GM18909 (cell line): ENCODE results near the gene SLC34A1.

Source experiments
- ATAC-seq: cut with Tn5 transposase; IDR thresholded peaks from one replicate; pipeline ENCODE4 v1.9.1; 2021; ENCODE audit warnings: mild to moderate bottlenecking; ENCODE audit not compliant: unreplicated experiment, poor library complexity

Gene SLC34A1

GRCh38 chr5:177383181-177383580, 1.1 kb upstream of the SLC34A1 start:
- ATAC-seq: no peak

DNA sequence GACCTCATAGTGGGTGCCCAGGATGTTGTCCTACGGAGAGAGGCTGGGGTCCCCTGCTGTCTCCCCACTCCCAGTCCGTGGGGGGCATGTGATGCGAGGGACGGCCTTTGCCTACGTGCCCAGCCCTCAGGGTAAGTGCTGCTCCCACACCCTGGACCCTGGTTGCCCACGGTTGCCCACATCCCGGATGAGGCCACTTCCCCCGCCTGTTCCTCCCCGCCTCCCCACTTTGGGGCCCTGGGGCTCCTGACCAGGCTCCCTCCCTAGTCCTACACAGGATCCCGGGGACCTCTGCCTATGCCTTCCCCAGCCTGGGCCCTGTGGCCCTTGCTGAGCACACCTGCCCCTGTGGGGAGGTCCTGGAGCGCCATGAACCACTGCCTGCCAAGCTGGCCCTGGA, 1.5 kb downstream of the SLC34A1 start:
- no peak for ATAC-seq

DNA sequence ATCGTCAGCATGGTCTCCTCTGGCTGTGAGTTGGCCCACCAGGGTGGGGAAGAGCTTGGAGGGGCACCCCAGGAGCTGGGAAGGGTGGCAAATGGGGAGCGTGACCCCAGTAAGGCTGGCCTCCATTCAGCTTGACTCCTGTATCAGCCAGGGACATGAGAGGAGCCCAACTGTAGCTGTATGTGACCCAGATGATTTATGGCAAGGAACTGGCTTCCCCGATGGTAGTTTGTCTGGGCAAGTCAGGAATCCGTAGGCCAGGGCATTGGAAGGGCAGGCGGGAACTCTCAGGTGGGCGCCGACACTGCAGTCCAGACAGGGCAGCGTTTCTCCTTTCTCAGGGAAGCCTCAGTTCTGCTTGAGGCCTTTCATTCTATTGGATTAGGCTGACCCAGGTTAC, 2.3 kb downstream of the SLC34A1 start:
- ATAC-seq: no peak

GRCh38 chr5:177387405-177387804, 3.2 kb downstream of the SLC34A1 start:
- no peak for ATAC-seq

DNA sequence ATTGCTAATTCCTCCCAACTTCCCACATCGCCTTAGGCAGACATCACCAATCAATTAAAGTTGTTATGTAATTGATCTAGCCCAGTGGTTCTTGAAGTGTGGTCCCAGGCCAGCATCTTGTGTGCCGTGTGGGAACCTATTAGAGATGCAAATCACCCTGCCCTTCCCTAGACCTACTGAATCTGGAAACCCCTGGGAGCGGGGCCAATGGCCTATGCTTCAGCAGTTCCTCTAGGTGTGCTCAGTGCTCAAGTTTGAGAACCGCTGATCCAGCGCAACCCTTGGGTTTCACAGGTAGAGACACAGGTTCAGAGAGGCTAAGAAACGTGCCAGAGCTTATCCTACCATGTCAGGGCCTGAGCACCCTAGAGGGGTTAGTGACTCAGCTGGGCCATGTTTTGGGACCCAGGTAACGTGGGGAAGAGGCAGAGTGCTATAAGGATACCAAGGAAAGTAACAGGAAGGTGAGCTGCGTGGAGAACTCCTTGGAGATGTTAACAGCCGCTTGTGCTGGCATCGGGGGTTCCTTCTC, 4.4 kb downstream of the SLC34A1 start:
- ATAC-seq: no peak

- no peak for ATAC-seq
Observed at GRCh38 chr5:177389241-177390169, 5.3 kb downstream of the SLC34A1 start.

- peak; percentile 66 for ATAC-seq
Observed at GRCh38 chr5:177390363-177391300, 6.4 kb downstream of the SLC34A1 start.

GRCh38 chr5:177392765-177393164, 8.5 kb downstream of the SLC34A1 start:
- no peak for ATAC-seq

- no peak for ATAC-seq
Observed at GRCh38 chr5:177393206-177393765, 9.1 kb downstream of the SLC34A1 start.

DNA sequence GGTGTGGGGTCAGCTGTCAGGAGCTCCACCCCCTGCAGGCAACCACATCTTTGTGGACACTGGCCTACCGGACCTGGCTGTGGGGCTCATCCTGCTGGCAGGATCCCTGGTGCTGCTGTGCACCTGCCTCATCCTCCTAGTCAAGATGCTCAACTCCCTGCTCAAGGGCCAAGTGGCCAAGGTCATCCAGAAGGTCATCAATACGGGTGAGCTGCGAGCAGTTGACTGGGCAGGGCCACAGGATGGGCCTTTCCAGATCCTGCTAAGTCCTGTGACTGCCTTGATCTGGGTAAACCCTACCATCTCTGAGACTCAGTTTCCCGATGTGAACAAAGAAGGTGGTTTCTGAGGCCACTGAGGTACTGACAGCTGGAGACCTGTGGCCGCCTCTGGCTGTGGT, 9.8 kb downstream of the SLC34A1 start:
- no peak for ATAC-seq

- ATAC-seq: no peak
Observed at GRCh38 chr5:177396078-177396477, 11.8 kb downstream of the SLC34A1 start.

GRCh38 chr5:177396807-177397206, 12.6 kb downstream of the SLC34A1 start:
- ATAC-seq: no peak

- ATAC-seq: no peak
Observed at GRCh38 chr5:177397875-177398390, 13.7 kb downstream of the SLC34A1 start.

DNA sequence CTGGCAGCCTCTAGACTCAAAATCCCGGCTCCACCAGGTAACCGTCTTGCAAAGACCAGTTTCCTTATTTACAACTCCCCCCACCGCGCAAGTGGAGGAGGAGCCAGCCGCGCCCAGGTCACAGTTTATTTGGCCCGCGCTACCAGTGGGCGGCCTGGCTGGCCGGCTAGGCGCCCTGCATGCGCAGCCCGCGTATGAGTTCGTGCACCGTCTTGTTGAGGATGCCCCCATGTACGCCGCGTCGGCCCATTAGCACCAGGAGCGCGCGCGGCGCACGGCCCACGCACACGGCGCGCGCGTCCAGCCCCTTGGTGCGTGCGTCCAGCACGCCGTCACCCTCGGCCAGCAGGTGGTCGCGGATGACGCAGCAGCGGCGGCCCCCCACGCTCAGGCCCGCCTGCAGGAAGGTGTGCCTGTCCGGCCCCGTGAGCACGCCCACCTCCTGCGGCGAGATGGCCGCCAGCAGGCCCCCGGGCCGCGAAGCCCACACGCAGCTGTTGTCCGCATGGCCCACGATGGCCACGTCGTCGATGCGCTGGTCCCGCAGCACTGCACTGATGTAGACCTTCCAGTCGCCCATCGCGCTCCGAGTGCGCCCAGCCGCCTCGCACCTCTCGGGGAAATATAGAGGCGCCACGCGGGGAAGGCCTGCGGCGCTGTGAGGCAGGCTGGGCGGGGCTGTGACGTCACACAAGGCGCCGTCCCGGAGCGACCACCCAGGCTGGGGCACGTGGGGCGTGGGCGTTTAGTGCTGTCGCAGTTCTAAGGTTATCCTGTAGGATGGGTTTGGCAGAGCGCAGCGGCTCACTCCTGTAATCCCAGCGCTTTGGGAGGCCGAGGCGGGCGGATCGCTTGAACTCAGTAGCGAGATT, 16.0 kb downstream of the SLC34A1 start, which contains the start of gene PFN3:
PFN3 (minus strand) TSS at position 665 of the 872 bp plus-strand sequence; CDS start at position 580, 85 bp downstream.
- no peak for ATAC-seq

DNA sequence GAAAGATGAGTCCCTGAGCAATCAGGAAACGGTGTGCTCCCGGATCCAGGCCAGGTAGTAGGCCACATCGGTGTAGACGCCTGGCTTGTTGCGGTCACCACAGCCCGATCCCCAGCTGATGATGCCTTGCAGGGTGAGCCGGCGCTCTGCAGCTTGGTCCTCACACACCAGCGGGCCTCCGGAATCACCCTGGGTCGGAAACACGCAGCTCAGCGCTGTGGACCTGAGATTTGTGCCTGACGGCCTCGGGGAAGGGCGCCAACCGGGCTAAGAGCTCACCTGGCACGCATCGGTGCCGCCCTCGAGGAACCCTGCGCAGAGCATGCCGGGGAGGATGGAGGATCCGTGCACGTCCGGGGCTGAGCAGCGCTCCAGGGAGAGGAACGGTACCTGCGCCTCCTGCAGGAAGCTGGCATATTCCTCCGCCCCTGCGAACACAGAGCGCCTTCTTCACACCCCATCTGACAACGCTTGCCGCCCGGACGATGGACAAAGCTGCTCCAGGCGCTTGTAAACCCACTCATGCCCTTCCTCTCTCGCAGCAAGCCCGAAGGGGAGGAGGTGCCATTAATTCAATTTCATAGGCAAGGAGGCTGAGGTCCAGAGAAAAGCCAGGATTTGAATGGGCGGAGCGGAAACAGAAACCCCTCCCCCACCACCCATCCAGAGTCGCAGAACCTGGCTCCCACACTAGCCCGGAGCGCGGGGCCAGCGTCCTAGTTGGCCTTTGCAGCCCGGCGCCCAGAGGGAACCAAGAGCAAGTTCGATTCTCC, 18.2 kb downstream of the SLC34A1 start:
- no peak for ATAC-seq

DNA sequence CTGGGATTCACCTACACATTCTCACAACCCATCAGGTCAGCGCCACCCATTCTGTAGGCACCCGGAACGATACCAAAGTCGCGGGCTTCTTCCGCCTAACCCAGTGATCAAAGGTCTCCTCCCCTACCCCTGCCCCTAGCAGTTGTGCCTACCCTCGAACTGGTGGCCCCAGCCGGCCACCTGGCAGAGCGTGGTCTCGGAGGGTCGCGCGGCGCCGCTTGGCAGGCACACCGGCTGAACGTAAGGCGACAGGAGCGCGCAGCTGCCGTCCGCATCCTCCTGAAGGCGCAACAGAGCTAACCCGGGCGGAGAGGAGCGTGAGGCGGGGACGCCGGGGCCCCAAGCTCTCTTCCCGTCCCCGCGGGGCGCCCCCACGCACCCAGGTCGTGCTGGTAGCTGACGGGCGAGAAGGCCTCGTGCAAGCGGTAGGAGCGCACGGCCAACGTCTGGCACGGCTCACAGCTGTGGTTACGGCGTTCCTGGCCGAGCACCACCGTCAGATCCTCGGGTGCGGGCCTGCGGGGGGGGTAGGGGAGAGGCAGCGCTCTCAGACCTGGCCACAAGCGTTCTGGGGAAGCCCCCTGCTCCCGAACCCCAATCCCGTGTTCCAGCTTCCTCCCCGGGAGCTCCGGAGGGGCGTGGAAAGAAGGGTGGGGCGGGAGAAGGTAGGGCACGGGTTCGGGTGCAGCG, 19.0 kb downstream of the SLC34A1 start:
- peak; percentile 21 for ATAC-seq

DNA sequence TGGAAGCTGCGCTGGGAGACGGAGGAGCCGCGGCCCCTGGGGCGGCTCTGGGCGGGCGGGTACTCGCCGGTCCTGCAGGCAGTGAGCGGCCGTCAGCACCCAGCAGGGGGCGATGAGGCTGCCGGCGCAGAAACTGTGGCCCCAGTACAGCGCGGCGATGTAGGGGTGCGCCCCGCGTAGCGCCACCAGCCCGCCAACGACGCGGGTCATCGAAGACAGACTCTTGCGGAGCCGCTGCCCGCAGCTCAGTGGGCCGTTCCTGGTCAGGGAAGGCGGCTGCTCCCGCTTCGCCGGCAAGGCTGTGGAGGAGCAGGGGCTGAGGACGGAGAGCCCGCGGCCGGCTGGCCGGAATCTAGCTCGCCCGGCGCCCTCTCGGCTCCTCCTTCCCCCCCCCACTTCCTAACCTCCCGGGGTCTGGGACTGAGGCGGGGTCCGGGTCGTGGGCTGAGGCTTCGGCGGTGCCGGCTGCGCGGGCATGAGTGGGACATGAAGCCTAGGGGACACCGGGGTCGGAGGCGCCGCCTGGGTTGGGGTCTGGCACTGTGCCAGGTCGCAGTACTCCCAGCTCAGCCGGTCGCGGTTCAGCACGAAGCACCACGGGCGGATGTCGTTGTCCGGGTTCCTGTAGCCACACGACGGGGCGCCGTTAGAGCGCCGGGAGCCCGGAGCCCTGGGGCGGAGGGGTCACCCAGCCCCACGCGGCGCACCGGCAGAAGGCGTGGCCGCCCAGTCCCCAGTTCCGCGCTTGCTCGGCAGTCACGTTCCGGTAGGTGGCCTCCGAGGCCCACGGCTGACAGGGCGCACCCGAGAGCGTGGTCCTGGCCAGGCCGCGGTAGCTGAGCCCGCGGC, 19.8 kb downstream of the SLC34A1 start:
- peak; percentile 76 for ATAC-seq
